B cell (primary cell): ENCODE measurements around the gene BLVRB.

Experiments
- CTCF ChIP-seq: fragments of 200-600 bp; IDR thresholded peaks from one replicate; pipeline ENCODE4 v1.8.0; 2022; ENCODE audit warnings: antibody characterized with exemption, mild to moderate bottlenecking
- EZH2 ChIP-seq: IDR thresholded peaks from 2 replicates; pipeline ENCODE4 v1.6.1; 2012; ENCODE audit warnings: borderline replicate concordance, low read depth, mild to moderate bottlenecking, moderate library complexity, low read length; ENCODE audit not compliant: insufficient read depth, poor library complexity, severe bottlenecking

GRCh38 chr19:40449506-40449905, 16.0 kb downstream of the BLVRB start:
- TF ChIP-seq CTCF, result no peak
- no peak for TF ChIP-seq EZH2
